Endothelial cell of umbilical vein (primary cell): ENCODE data around the gene RNH1. TPM values are rescaled to one million over a fixed set of nuclear protein-coding genes. Genes with fewer than 3 reads are reported as not detected.

Source experiments
- BruUV-seq: library from RNA; stranded (reverse); fragments of 400-500 nt; replicated peaks from 2 replicates; lab custom pipeline; 2021; lab: Mats Ljungman, UMichigan
- CTCF ChIA-PET: fragments of 300-600, 350-600 bp; sonication (Branson Sonifier 250); formaldehyde crosslinking; loops from one replicate; lab custom pipeline; 2021; ENCODE audit warnings: antibody characterized with exemption, inconsistent platforms; lab: Charles Lee
- POLR2A ChIA-PET: fragments of 300-600, 350-600 bp; sonication (Branson Sonifier 250); formaldehyde crosslinking; loops from one replicate; lab custom pipeline; 2021; ENCODE audit warnings: antibody characterized with exemption, inconsistent platforms; lab: Charles Lee
- DNase-seq: peaks from one replicate; pipeline ENCODE4 v3.0.0-alpha.2; 2011; ENCODE audit warnings: low read depth, low spot score
- FAIRE-seq: peaks from 2 replicates; lab custom pipeline; 2011; peaks lifted over from hg19 to GRCh38; lab: Jason Lieb, UNC
- H2AFZ ChIP-seq: 2 replicates; pipeline ENCODE4 v1.6.0; 2012; ENCODE audit warnings: low read depth, low read length, control low read depth, inconsistent platforms
- H3K27ac ChIP-seq: 2 replicates; pipeline ENCODE4 v1.5.1; 2011; ENCODE audit warnings: low read depth, mild to moderate bottlenecking, control low read depth, low read length, moderate library complexity; ENCODE audit not compliant: insufficient read depth
- H3K27me3 ChIP-seq, 2 experiments: 2 replicates each; pipeline versions ENCODE4 v1.6.0 to v1.6.1; 2011; ENCODE audit warnings: low read length in 2 of 2, mixed read lengths in 1 of 2; ENCODE audit not compliant: control insufficient read depth in 2 of 2, insufficient read depth in 2 of 2
- H3K36me3 ChIP-seq, 2 experiments: 2 replicates in 1 of 2; 3 replicates in 1 of 2; pipeline ENCODE4 v1.5.1; 2011; ENCODE audit warnings: low read length in 2 of 2, mild to moderate bottlenecking in 1 of 2, moderate library complexity in 1 of 2; ENCODE audit not compliant: control insufficient read depth in 2 of 2, insufficient read depth in 2 of 2; ENCODE audit errors: extremely low read depth in 1 of 2
- H3K4me1 ChIP-seq: 3 replicates; pipeline ENCODE4 v1.5.1; 2011; ENCODE audit warnings: mild to moderate bottlenecking, low read length; ENCODE audit not compliant: control insufficient read depth, insufficient read depth; ENCODE audit errors: extremely low read depth
- H3K4me2 ChIP-seq: 2 replicates; pipeline ENCODE4 v1.6.1; 2011; ENCODE audit warnings: low read length, control low read depth, mixed read lengths; ENCODE audit not compliant: insufficient read depth
- H3K4me3 ChIP-seq, 3 experiments: fragments of 200-600 bp in 1 of 3; sonication (generic), shearing (Covaris generic) in 1 of 3; replicated peaks in 1 of 3; 2 replicates each; pipeline ENCODE4 v1.5.1; 2011 to 2016; ENCODE audit warnings: control low read depth in 3 of 3, low read length in 3 of 3, mild to moderate bottlenecking in 2 of 3, inconsistent platforms in 1 of 3, low read depth in 1 of 3, moderate library complexity in 1 of 3; ENCODE audit not compliant: insufficient read depth in 1 of 3
- H3K79me2 ChIP-seq: 2 replicates; pipeline ENCODE4 v1.6.0; 2012; ENCODE audit warnings: low read length, inconsistent platforms; ENCODE audit not compliant: control insufficient read depth, insufficient read depth
- H3K9ac ChIP-seq: replicated peaks from 2 replicates; pipeline ENCODE3; 2011; ENCODE audit warnings: low read length, control low read depth; ENCODE audit not compliant: insufficient read depth; ENCODE audit errors: extremely low read depth
- H3K9me1 ChIP-seq: replicated peaks from 3 replicates; pipeline ENCODE4 v1.6.0; 2011; ENCODE audit warnings: mild to moderate bottlenecking, low read length; ENCODE audit not compliant: control insufficient read depth, insufficient read depth; ENCODE audit errors: extremely low read depth
- H3K9me3 ChIP-seq: replicated peaks from 2 replicates; pipeline ENCODE4 v1.5.1; 2012; ENCODE audit warnings: low read length, inconsistent platforms; ENCODE audit not compliant: control insufficient read depth, insufficient read depth
- H4K20me1 ChIP-seq: replicated peaks from 2 replicates; pipeline ENCODE3; 2011; ENCODE audit warnings: mild to moderate bottlenecking, low read length; ENCODE audit not compliant: control insufficient read depth, insufficient read depth; ENCODE audit errors: extremely low read depth
- EZH2 ChIP-seq: IDR thresholded peaks from 2 replicates; pipeline ENCODE4 v1.6.1; 2012; ENCODE audit warnings: borderline replicate concordance, low read depth, mild to moderate bottlenecking, moderate library complexity, low read length, inconsistent platforms; ENCODE audit not compliant: severe bottlenecking
- FOS ChIP-seq: IDR thresholded peaks from 2 replicates; pipeline ENCODE4 v1.6.1; 2011; ENCODE audit warnings: mild to moderate bottlenecking, low read length, moderate library complexity, borderline replicate concordance; ENCODE audit not compliant: insufficient read depth
- GATA2 ChIP-seq: IDR thresholded peaks from 2 replicates; pipeline ENCODE4 v1.7.0; 2011; ENCODE audit warnings: low read depth, mild to moderate bottlenecking, moderate library complexity, mixed read lengths, low read length; ENCODE audit not compliant: insufficient read length, insufficient read depth
- JUN ChIP-seq: IDR thresholded peaks from 2 replicates; pipeline ENCODE4 v1.6.1; 2011; ENCODE audit warnings: borderline replicate concordance, low read depth; ENCODE audit not compliant: insufficient read length, insufficient read depth
- MYC ChIP-seq: IDR thresholded peaks from one replicate; pipeline ENCODE4 v1.6.1; 2011; ENCODE audit warnings: mild to moderate bottlenecking, low read depth, low read length
- POLR2A ChIP-seq: IDR thresholded peaks from 2 replicates; pipeline ENCODE4 v1.6.1; 2012; ENCODE audit warnings: low read depth, mild to moderate bottlenecking, control low read depth, low read length
- POLR2AphosphoS5 ChIP-seq: IDR thresholded peaks from 2 replicates; pipeline ENCODE4 v1.6.1; 2012; ENCODE audit warnings: low read depth, mild to moderate bottlenecking, control low read depth, low read length, moderate library complexity; ENCODE audit not compliant: insufficient read depth
- dilution Hi-C: fragments of 300-500 bp; cut with MboI; formaldehyde crosslinking; loops from one replicate; pipeline ENCODE4 v1.15.0; 2019; ENCODE audit warnings: low sequenced_read_pairs; ENCODE audit not compliant: extremely low pct_ligation_motif_present
- intact Hi-C: fragments of 100-400 bp; cut with micrococcal nuclease; formaldehyde crosslinking; loops from one replicate; pipeline ENCODE4 v1.10.0; 2022
- polyA plus RNA-seq, 4 experiments: library from polyadenylated mRNA; depleted of rRNA in 3 of 4; stranded (reverse) in 3 of 4; unstranded in 1 of 4; fragments of >200 nt; gene quantifications; 2 replicates each; pipeline versions ENCODE4 v1.2.1 to v1.2.3, GENCODE V29; 2011 to 2012; ENCODE audit warnings: missing spikeins in 1 of 4
- total RNA-seq: library from RNA; stranded (reverse); gene quantifications from 2 replicates; pipeline ENCODE4 v1.2.3, GENCODE V29; 2021
- TF ChIP-seq, protein P1 (sequence below), 2 donors: IDR thresholded peaks; 1 replicate in 1 of 2; 2 replicates in 1 of 2; pipeline ENCODE4 v1.5.1; 2011; ENCODE audit warnings: low read length in 2 of 2, mild to moderate bottlenecking in 2 of 2, moderate library complexity in 2 of 2, control low read depth in 1 of 2, inconsistent platforms in 1 of 2, low read depth in 1 of 2; ENCODE audit not compliant: insufficient read depth in 1 of 2; ENCODE audit errors: extremely low read depth in 1 of 2
- TF ChIP-seq, protein P2 (sequence below): IDR thresholded peaks from 2 replicates; pipeline ENCODE4 v1.6.1; 2011; ENCODE audit not compliant: insufficient read depth, insufficient read length

The RNH1 gene
- total and polyA plus RNA-seq, 2 donors (not counting 3 experiments of a cell fraction or from before 2014, with no cell fraction given): 144 to 198 TPM

DNA sequence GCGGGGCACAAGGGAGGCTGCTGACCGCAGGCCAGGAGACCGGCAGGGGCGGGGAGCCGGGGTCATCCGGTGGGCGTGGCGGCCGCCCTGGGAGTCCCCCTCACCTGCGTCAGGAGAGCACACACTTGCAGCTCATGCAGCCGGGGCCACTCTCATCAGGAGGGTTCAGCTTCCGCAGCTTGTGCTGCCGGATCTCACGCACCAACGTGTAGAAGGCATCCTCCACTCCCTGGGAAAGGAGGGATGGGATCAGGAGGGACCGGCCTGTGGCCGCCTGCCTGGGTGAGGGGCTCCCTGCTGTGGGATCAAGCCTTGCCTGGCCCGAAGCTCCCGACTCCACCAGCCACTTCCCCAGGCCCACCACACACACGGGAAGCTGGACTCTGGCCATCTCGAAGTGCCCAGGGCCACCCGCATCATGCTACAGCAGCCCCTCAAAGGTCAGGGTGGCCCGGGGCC lies 25.5 kb upstream of the RNH1 start:
- FAIRE-seq (no peak), DNase-seq (no peak)
- Histone ChIP-seq H2AFZ (no peak overlapping the region), H3K27me3 (no peaks in the 10 kb centered on the region), H4K20me1 (no peaks in the 10 kb centered on the region), H3K36me3 (peaks cover 4 to 18% of the 10 kb centered on the region in 2 experiments), H3K4me2 (no peak overlapping the region), H3K4me1 (peaks cover 6% of the 10 kb centered on the region), H3K9me3 (no peaks in the 10 kb centered on the region), H3K79me2 (peaks cover 16% of the 10 kb centered on the region), H3K4me3 (no peak overlapping the region), H3K9ac (no peak overlapping the region), H3K9me1 (no peaks in the 10 kb centered on the region), H3K27ac (no peak overlapping the region)
- POLR2A ChIA-PET: no interaction called here
- TF ChIP-seq GATA2 (no peak), POLR2AphosphoS5 (no peak), FOS (no peak), EZH2 (no peak), JUN (no peak), POLR2A (no peak), MYC (no peak)
- TF ChIP-seq, protein P1, sequence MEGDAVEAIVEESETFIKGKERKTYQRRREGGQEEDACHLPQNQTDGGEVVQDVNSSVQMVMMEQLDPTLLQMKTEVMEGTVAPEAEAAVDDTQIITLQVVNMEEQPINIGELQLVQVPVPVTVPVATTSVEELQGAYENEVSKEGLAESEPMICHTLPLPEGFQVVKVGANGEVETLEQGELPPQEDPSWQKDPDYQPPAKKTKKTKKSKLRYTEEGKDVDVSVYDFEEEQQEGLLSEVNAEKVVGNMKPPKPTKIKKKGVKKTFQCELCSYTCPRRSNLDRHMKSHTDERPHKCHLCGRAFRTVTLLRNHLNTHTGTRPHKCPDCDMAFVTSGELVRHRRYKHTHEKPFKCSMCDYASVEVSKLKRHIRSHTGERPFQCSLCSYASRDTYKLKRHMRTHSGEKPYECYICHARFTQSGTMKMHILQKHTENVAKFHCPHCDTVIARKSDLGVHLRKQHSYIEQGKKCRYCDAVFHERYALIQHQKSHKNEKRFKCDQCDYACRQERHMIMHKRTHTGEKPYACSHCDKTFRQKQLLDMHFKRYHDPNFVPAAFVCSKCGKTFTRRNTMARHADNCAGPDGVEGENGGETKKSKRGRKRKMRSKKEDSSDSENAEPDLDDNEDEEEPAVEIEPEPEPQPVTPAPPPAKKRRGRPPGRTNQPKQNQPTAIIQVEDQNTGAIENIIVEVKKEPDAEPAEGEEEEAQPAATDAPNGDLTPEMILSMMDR (IDR thresholded peaks at IDR 0.05; ENCODE audit: extremely low read depth in 1 of 2, insufficient read depth in 1 of 2, low read depth in 1 of 2, low read length in 2 of 2): no peak
- TF ChIP-seq, protein P2, sequence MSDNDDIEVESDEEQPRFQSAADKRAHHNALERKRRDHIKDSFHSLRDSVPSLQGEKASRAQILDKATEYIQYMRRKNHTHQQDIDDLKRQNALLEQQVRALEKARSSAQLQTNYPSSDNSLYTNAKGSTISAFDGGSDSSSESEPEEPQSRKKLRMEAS: no peak
- dilution Hi-C loops (no loop called here), intact Hi-C loops (no loop called here)
- CTCF ChIA-PET: no interaction called here
- no TSS peak for BruUV-seq
